GM12878 (cell line): ENCODE data around the gene SELENOH. TPM values are rescaled to one million over a fixed set of nuclear protein-coding genes. Genes with fewer than 3 reads are reported as not detected.
A peak's percentile ranks its signal among the peaks of the same experiment; 100 is the strongest.

Source experiments
- ATAC-seq: fragments of 200-7000 bp; cut with Tn5 transposase; 3 replicates; pipeline ENCODE4 v1.9.1; 2020; ENCODE audit warnings: mild to moderate bottlenecking, moderate library complexity
- BruUV-seq: library from RNA; stranded (reverse); fragments of 400-500 nt; replicated peaks from 2 replicates; lab custom pipeline; 2021; lab: Mats Ljungman, UMichigan
- CTCF ChIA-PET: fragments of 300-600 bp; sonication (Branson Sonifier 250); formaldehyde crosslinking; extraction: SDS; loops from one replicate; lab custom pipeline; 2021; ENCODE audit warnings: inconsistent platforms; lab: Yijun Ruan, JAX
- POLR2A ChIA-PET: fragments of 350-600 bp; formaldehyde crosslinking; extraction: SDS; loops from one replicate; lab custom pipeline; 2021; ENCODE audit warnings: inconsistent platforms; lab: Charles Lee
- RAD21 ChIA-PET: fragments of 300-600 bp; sonication (Branson Sonifier 250); formaldehyde crosslinking; loops from one replicate; lab custom pipeline; 2023; ENCODE audit warnings: antibody characterized with exemption; ENCODE audit not compliant: unreplicated experiment; lab: Charles Lee
- SMC1A ChIA-PET: fragments of 300-600 bp; sonication (Branson Sonifier 250); formaldehyde crosslinking; loops from one replicate; lab custom pipeline; 2023; ENCODE audit not compliant: unreplicated experiment, uncharacterized antibody; lab: Charles Lee
- DNase-seq: peaks from one replicate; pipeline ENCODE4 v3.0.0-alpha.2; 2011; ENCODE audit warnings: low read depth, low spot score
- FAIRE-seq: peaks from 3 replicates; lab custom pipeline; 2011; peaks lifted over from hg19 to GRCh38; lab: Jason Lieb, UNC
- H2AFZ ChIP-seq: 2 replicates; pipeline ENCODE4 v1.6.0; 2011; ENCODE audit warnings: low read depth, low read length, control low read depth; ENCODE audit not compliant: control insufficient read depth
- H3K27ac ChIP-seq: 2 replicates; pipeline ENCODE4 v1.5.1; 2011; ENCODE audit warnings: control low read depth; ENCODE audit not compliant: control insufficient read depth, insufficient read depth
- H3K27me3 ChIP-seq, 2 experiments: replicated peaks in 1 of 2; 2 replicates each; pipeline versions ENCODE4 v1.6.0 to v1.6.1; 2011; ENCODE audit warnings: low read length in 1 of 2; ENCODE audit not compliant: control insufficient read depth in 2 of 2, insufficient read depth in 2 of 2
- H3K36me3 ChIP-seq, 2 experiments: 2 replicates each; pipeline ENCODE4 v1.5.1; 2011; ENCODE audit warnings: low read length in 1 of 2; ENCODE audit not compliant: control insufficient read depth in 2 of 2, insufficient read depth in 2 of 2
- H3K4me1 ChIP-seq: 2 replicates; pipeline ENCODE4 v1.6.1; 2011; ENCODE audit warnings: mild to moderate bottlenecking, low read length, moderate library complexity, mixed read lengths; ENCODE audit not compliant: control insufficient read depth, insufficient read depth
- H3K4me2 ChIP-seq: 2 replicates; pipeline ENCODE4 v1.6.0; 2011; ENCODE audit warnings: control low read depth; ENCODE audit not compliant: control insufficient read depth, insufficient read depth
- H3K4me3 ChIP-seq: fragments of 200-600 bp; sonication (generic); 2 replicates; pipeline ENCODE4 v1.5.1; 2016
- H3K79me2 ChIP-seq: 2 replicates; pipeline ENCODE4 v1.6.0; 2011; ENCODE audit warnings: low read length; ENCODE audit not compliant: control insufficient read depth, insufficient read depth
- H3K9ac ChIP-seq: 2 replicates; pipeline ENCODE4 v1.8.0; 2011; ENCODE audit warnings: low read length, control low read depth, mixed read lengths; ENCODE audit not compliant: control insufficient read depth, insufficient read depth
- H3K9me3 ChIP-seq: replicated peaks from 3 replicates; pipeline ENCODE4 v1.5.1; 2011; ENCODE audit warnings: mild to moderate bottlenecking, low read length; ENCODE audit not compliant: control insufficient read depth, insufficient read depth
- H4K20me1 ChIP-seq: 2 replicates; pipeline ENCODE4 v1.6.0; 2011; ENCODE audit not compliant: control insufficient read depth, insufficient read depth
- CHD1 ChIP-seq: IDR thresholded peaks from 2 replicates; pipeline ENCODE4 v1.6.1; 2012; ENCODE audit warnings: low read depth, low read length, improper control_type of control experiment
- EGR1 ChIP-seq, 2 experiments: IDR thresholded peaks; 1 replicate in 1 of 2; 2 replicates in 1 of 2; pipeline ENCODE4 v1.6.1; 2011 to 2012; ENCODE audit warnings: low read depth in 2 of 2, low read length in 2 of 2, borderline replicate concordance in 1 of 2, mild to moderate bottlenecking in 1 of 2, moderate library complexity in 1 of 2
- HDAC6 ChIP-seq: fragments of 200-600 bp; sonication (generic); IDR thresholded peaks from one replicate; pipeline ENCODE4 v1.8.0; 2017; ENCODE audit warnings: antibody characterized with exemption; ENCODE audit not compliant: unreplicated experiment
- MTA2 ChIP-seq: fragments of 450-650 bp; IDR thresholded peaks from 2 replicates; pipeline ENCODE4 v1.6.1; 2016; ENCODE audit warnings: low read depth, mild to moderate bottlenecking, moderate library complexity
- NBN ChIP-seq: fragments of 450-650 bp; IDR thresholded peaks from 2 replicates; pipeline ENCODE4 v1.6.1; 2016
- NFIC ChIP-seq: IDR thresholded peaks from 2 replicates; pipeline ENCODE4 v1.6.1; 2012; ENCODE audit warnings: low read depth, mild to moderate bottlenecking, inconsistent platforms, low read length, moderate library complexity
- PAX8 ChIP-seq: fragments of 450-650 bp; IDR thresholded peaks from 2 replicates; pipeline ENCODE4 v1.6.1; 2017; ENCODE audit warnings: mild to moderate bottlenecking, moderate library complexity
- SMARCA5 ChIP-seq: fragments of 450-650 bp; IDR thresholded peaks from 2 replicates; pipeline ENCODE4 v1.6.1; 2017; ENCODE audit warnings: mild to moderate bottlenecking
- SUZ12 ChIP-seq: fragments of 200-600 bp; sonication (generic); IDR thresholded peaks from one replicate; pipeline ENCODE4 v1.6.1; 2018; ENCODE audit warnings: antibody characterized with exemption, mild to moderate bottlenecking; ENCODE audit not compliant: unreplicated experiment
- ZSCAN29 ChIP-seq: fragments of 450-650 bp; IDR thresholded peaks from 2 replicates; pipeline ENCODE4 v1.6.1; 2017; ENCODE audit warnings: mild to moderate bottlenecking, moderate library complexity
- WGBS: methylation state at CpG from one replicate; pipeline ENCODE4 v1.1.6; 2016; ENCODE audit warnings: low lambda C conversion rate; ENCODE audit not compliant: insufficient replicate concordance, insufficient coverage; ENCODE audit errors: missing lambda C conversion rate; 5-methylcytosine and 5-hydroxymethylcytosine counted together
- in situ Hi-C: fragments of 300-500 bp; cut with MboI; formaldehyde crosslinking; loops from 9 replicates; pipeline ENCODE4 v1.14.3; 2018; ENCODE audit warnings: mixed read lengths
- intact Hi-C: fragments of 100-400 bp; cut with micrococcal nuclease; formaldehyde crosslinking; loops from one replicate; pipeline ENCODE4 v1.14.2; 2022; ENCODE audit not compliant: unreplicated experiment
- polyA plus RNA-seq, 11 experiments: library from polyadenylated mRNA; depleted of rRNA in 4 of 11; unstranded in 6 of 11; stranded (reverse) in 5 of 11; fragments of >200 nt; fragmentation: Nextera tagmentation in 4 of 11; fragmentation: Illumina TruSeq in 1 of 11; extraction: Ambion mirVana in 4 of 11; extraction: Trizol in 1 of 11; gene quantifications; 1 replicate in 1 of 11; 2 replicates in 10 of 11; pipeline versions ENCODE4 v1.2.1 to v1.2.3, GENCODE V29; 2011 to 2016; ENCODE audit warnings: inconsistent platforms in 2 of 11, missing spikeins in 2 of 11, low read depth in 1 of 11
- total RNA-seq, 4 experiments: library from RNA; depleted of rRNA in 3 of 4; stranded (reverse); fragments of >200 nt in 3 of 4; fragmentation: Illumina TruSeq in 1 of 4; extraction: Trizol in 1 of 4; gene quantifications; 2 replicates each; pipeline versions ENCODE4 v1.2.1 to v1.2.3, GENCODE V29; 2013 to 2021
- TF ChIP-seq, protein P1 (sequence below): IDR thresholded peaks from 2 replicates; pipeline ENCODE4 v1.6.1; 2012; ENCODE audit warnings: low read depth, low read length, improper control_type of control experiment
- TF ChIP-seq, protein P2 (sequence below), 3 experiments: IDR thresholded peaks in 2 of 3; conservative IDR thresholded peaks in 1 of 3; 2 replicates each; pipeline ENCODE4 v1.5.1; 2011; ENCODE audit warnings: low read depth in 3 of 3, low read length in 3 of 3, mild to moderate bottlenecking in 3 of 3, control low read depth in 2 of 3, moderate library complexity in 2 of 3, inconsistent platforms in 1 of 3, mixed read lengths in 1 of 3; ENCODE audit not compliant: control insufficient read depth in 2 of 3, insufficient read depth in 1 of 3; ENCODE audit errors: extremely low read depth in 1 of 3

Gene SELENOH
- total and polyA plus RNA-seq, 10 of the 15 experiments (the other 5 are each of a cell fraction or from before 2014, with no cell fraction given): 20.3 to 458 (median 200) TPM

GRCh38 chr11:57771365-57771764 lies 30.1 kb downstream of the SELENOH start:
- WGBS: 85% methylated on average over 3 of the region's 3 CpGs
- H3K9ac ChIP-seq: no peak overlapping the region
- FAIRE-seq (no peak), ATAC-seq (no peak; the same call in 2 of the 3 replicates), DNase-seq (no peak)
- TF ChIP-seq CHD1 (no peak), SMARCA5 (no peak), HDAC6 (no peak), PAX8 (no peak), SUZ12 (no peak), MTA2 (no peak), NFIC (no peak), ZSCAN29 (no peak), NBN (no peak), EGR1 (IDR thresholded peaks at IDR 0.05; ENCODE audit: borderline replicate concordance in 1 of 2, low read depth in 2 of 2, low read length in 2 of 2) (no peak)
- TF ChIP-seq, protein P1, sequence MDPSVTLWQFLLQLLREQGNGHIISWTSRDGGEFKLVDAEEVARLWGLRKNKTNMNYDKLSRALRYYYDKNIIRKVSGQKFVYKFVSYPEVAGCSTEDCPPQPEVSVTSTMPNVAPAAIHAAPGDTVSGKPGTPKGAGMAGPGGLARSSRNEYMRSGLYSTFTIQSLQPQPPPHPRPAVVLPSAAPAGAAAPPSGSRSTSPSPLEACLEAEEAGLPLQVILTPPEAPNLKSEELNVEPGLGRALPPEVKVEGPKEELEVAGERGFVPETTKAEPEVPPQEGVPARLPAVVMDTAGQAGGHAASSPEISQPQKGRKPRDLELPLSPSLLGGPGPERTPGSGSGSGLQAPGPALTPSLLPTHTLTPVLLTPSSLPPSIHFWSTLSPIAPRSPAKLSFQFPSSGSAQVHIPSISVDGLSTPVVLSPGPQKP: no peak
- TF ChIP-seq, protein P2, sequence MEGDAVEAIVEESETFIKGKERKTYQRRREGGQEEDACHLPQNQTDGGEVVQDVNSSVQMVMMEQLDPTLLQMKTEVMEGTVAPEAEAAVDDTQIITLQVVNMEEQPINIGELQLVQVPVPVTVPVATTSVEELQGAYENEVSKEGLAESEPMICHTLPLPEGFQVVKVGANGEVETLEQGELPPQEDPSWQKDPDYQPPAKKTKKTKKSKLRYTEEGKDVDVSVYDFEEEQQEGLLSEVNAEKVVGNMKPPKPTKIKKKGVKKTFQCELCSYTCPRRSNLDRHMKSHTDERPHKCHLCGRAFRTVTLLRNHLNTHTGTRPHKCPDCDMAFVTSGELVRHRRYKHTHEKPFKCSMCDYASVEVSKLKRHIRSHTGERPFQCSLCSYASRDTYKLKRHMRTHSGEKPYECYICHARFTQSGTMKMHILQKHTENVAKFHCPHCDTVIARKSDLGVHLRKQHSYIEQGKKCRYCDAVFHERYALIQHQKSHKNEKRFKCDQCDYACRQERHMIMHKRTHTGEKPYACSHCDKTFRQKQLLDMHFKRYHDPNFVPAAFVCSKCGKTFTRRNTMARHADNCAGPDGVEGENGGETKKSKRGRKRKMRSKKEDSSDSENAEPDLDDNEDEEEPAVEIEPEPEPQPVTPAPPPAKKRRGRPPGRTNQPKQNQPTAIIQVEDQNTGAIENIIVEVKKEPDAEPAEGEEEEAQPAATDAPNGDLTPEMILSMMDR (IDR thresholded peaks at IDR 0.05 in 2 of 3, conservative IDR thresholded peaks at IDR 0.05 in 1 of 3; ENCODE audit: control insufficient read depth in 2 of 3, extremely low read depth in 1 of 3, insufficient read depth in 1 of 3, low read depth in 3 of 3, low read length in 3 of 3): no peak
- H2AFZ ChIP-seq: no peak overlapping the region
- H3K4me2 ChIP-seq: 0 out of 2 replicates have a peak overlapping the region, but pooled peaks have one; percentile 14
- H3K4me1 ChIP-seq: peaks cover 8% of the 10 kb centered on the region
- BruUV-seq: no TSS peak
- no peaks in the 10 kb centered on the region for H3K27me3 ChIP-seq
- H3K27ac ChIP-seq: no peak overlapping the region
- H4K20me1 ChIP-seq: no peaks in the 10 kb centered on the region
- H3K36me3 ChIP-seq: 0 out of 4 replicates have a peak, but pooled peaks cover 0 to 6% of the 10 kb centered on the region in 2 experiments
- ChIA-PET CTCF (interaction anchor here (1.1 to 10.8 kb wide), 3 partner anchors 9 to 31 kb away, joined by 3 to 69 read pairs (median 22); partner anchors contain the start of gene CTNND1), SMC1A (interaction anchor here (0.8 to 11.7 kb wide), 4 partner anchors 8 to 28 kb away, joined by 3 to 117 read pairs (median 10); partner anchors contain the start of gene CTNND1), POLR2A (interaction anchor here (1.3 to 10.7 kb wide), 3 partner anchors 7 to 14 kb away, joined by 4 to 110 read pairs (median 8); partner anchors contain the start of gene CTNND1), RAD21 (interaction anchor here (1.1 to 3.2 kb wide), 4 partner anchors 10 to 114 kb away, joined by 3 to 13 read pairs (median 4); partner anchors contain the start of gene CTNND1)
- peaks cover 82% of the 10 kb centered on the region for H3K79me2 ChIP-seq
- H3K4me3 ChIP-seq: no peak overlapping the region
- in situ Hi-C loops (no loop called here), intact Hi-C loops (no loop called here)
- H3K9me3 ChIP-seq: no peaks in the 10 kb centered on the region
